ENCODE measurements around the gene SRCAP. TPM values are rescaled to one million over a fixed set of nuclear protein-coding genes. Genes with fewer than 3 reads are reported as not detected.
A peak's percentile ranks its signal among the peaks of the same experiment; 100 is the strongest.

The SRCAP gene
- total and polyA plus RNA-seq, 8 donors = 1.2 to 70.1 (median 24.6) TPM

GRCh38 chr16:30660424-30661261 is 38.3 kb upstream of the SRCAP start:
- Histone ChIP-seq H3K27me3 (no peaks in the 10 kb centered on the region), H3K36me3 (peaks cover 42 to 67% (median 64%) of the 10 kb centered on the region in 4 donors), H3K27ac (peak overlapping the region; percentile 96 to 99 (median 99)), H3K9me3 (no peaks in the 10 kb centered on the region), H3K4me1 (peaks cover 40 to 73% (median 65%) of the 10 kb centered on the region in 4 donors), H3K4me3 (peak overlapping the region; percentile 94 to 98 (median 96))
- peak in 1 of 2 donors; percentile 62 for DNase-seq
- TF ChIP-seq EP300 (IDR thresholded peaks at IDR 0.05) = no peak
- no peak for TF ChIP-seq POLR2AphosphoS5 (IDR thresholded peaks at IDR 0.05)
- TF ChIP-seq POLR2A (IDR thresholded peaks at IDR 0.05) = no peak
- TF ChIP-seq, protein P1, sequence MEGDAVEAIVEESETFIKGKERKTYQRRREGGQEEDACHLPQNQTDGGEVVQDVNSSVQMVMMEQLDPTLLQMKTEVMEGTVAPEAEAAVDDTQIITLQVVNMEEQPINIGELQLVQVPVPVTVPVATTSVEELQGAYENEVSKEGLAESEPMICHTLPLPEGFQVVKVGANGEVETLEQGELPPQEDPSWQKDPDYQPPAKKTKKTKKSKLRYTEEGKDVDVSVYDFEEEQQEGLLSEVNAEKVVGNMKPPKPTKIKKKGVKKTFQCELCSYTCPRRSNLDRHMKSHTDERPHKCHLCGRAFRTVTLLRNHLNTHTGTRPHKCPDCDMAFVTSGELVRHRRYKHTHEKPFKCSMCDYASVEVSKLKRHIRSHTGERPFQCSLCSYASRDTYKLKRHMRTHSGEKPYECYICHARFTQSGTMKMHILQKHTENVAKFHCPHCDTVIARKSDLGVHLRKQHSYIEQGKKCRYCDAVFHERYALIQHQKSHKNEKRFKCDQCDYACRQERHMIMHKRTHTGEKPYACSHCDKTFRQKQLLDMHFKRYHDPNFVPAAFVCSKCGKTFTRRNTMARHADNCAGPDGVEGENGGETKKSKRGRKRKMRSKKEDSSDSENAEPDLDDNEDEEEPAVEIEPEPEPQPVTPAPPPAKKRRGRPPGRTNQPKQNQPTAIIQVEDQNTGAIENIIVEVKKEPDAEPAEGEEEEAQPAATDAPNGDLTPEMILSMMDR (IDR thresholded peaks at IDR 0.05) = no peak
- intact Hi-C loops (cut with DNase I; ENCODE audit: low total_unique reads) = no loop called here
- 27 to 36% (median 31%) methylated on average over 19 to 21 of the region's 21 CpGs for WGBS, 5 donors

GRCh38 chr16:30662449-30662848 is 36.5 kb upstream of the SRCAP start:
- intact Hi-C loops (cut with DNase I; ENCODE audit: low total_unique reads) = no loop called here
- Histone ChIP-seq H3K4me3 (peak overlapping the region in 2 of 4 donors; percentile 4 to 94), H3K9me3 (no peaks in the 10 kb centered on the region), H3K36me3 (peaks cover 53 to 70% (median 69%) of the 10 kb centered on the region in 4 donors), H3K4me1 (peaks cover 33 to 66% (median 57%) of the 10 kb centered on the region in 4 donors), H3K27me3 (no peaks in the 10 kb centered on the region), H3K27ac (no peak overlapping the region)
- TF ChIP-seq POLR2A (IDR thresholded peaks at IDR 0.05) (no peak), EP300 (IDR thresholded peaks at IDR 0.05) (no peak), POLR2AphosphoS5 (IDR thresholded peaks at IDR 0.05) (no peak)
- TF ChIP-seq, protein P1 (IDR thresholded peaks at IDR 0.05) = no peak
- DNase-seq = no peak
- 80 to 91% (median 85%) methylated on average over 16 to 17 of the region's 17 CpGs for WGBS, 5 donors

DNA sequence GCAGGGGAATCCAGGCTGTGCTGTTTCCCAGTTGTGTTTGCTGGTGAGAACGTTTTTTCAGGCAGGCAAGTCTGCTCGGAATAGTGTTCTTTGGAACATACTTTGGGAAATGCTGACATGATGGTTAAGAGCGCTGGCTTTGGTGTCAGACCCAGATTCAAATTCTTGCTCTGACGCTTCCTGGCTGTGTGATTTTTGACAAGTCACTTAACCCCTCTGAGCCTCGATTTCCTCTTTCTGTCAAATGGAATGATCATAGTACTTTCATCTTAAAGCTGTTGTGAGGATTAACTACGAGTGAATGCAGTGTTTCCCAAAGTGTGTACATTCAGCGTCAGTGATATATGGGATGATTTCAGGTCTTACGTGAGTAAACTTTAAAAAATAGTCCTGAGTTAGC is 35.9 kb upstream of the SRCAP start:
- intact Hi-C loops (cut with DNase I; ENCODE audit: low total_unique reads) = no loop called here
- 64 to 81% (median 77%) methylated on average over 8 of the region's 8 CpGs for WGBS, 5 donors
- Histone ChIP-seq H3K36me3 (peaks cover 59 to 76% (median 75%) of the 10 kb centered on the region in 4 donors), H3K27ac (no peak overlapping the region), H3K9me3 (no peaks in the 10 kb centered on the region), H3K27me3 (no peaks in the 10 kb centered on the region), H3K4me1 (peaks cover 30 to 63% (median 54%) of the 10 kb centered on the region in 4 donors), H3K4me3 (peak overlapping the region in 1 of 4 donors; percentile 4)
- TF ChIP-seq POLR2AphosphoS5 (IDR thresholded peaks at IDR 0.05) (no peak), EP300 (IDR thresholded peaks at IDR 0.05) (no peak), POLR2A (IDR thresholded peaks at IDR 0.05) (no peak)
- TF ChIP-seq, protein P1 (IDR thresholded peaks at IDR 0.05) = no peak
- DNase-seq = no peak

DNA sequence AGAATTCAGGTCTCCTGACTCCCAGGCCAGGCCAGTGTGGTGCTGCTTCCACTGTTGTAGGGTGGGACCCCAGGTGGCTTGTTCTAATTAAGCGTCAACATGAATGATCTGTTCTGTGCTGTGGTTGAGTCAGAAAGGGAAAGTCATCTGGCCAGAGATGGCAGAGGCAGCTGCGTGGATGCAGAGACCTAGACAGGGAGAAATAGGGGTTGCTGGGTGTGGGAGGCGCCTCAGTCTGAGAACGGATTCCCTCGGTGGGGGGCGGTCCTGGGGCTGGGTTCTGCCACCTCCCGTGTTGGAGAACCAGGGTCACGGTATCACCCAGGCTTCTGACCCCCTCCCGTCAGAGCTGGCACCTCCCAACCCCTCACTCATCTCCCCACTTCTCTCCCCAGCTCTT is 35.2 kb upstream of the SRCAP start:
- H3K27me3 ChIP-seq = no peaks in the 10 kb centered on the region
- H3K4me1 ChIP-seq = peaks cover 30 to 63% (median 54%) of the 10 kb centered on the region in 4 donors
- intact Hi-C loops (cut with DNase I; ENCODE audit: low total_unique reads) = no loop called here
- WGBS, 5 donors = 70 to 85% (median 79%) methylated on average over 8 to 9 of the region's 9 CpGs
- H3K27ac ChIP-seq = no peak overlapping the region
- H3K36me3 ChIP-seq = peaks cover 67 to 84% (median 83%) of the 10 kb centered on the region in 4 donors
- TF ChIP-seq, protein P1 (IDR thresholded peaks at IDR 0.05) = no peak
- TF ChIP-seq POLR2AphosphoS5 (IDR thresholded peaks at IDR 0.05) (no peak), POLR2A (IDR thresholded peaks at IDR 0.05) (no peak), EP300 (IDR thresholded peaks at IDR 0.05) (no peak)
- H3K4me3 ChIP-seq = no peak overlapping the region
- no peaks in the 10 kb centered on the region for H3K9me3 ChIP-seq
- DNase-seq = no peak

Data from stomach (tissue), 9 donors.